Mucosa of descending colon (tissue), 3 donors: ENCODE results near the gene JAGN1. TPM values are rescaled to one million over a fixed set of nuclear protein-coding genes. Genes with fewer than 3 reads are reported as not detected.

ENCODE experiments used
- ATAC-seq: fragments of 200-7000 bp; cut with Tn5 transposase; one replicate; pipeline ENCODE4 v1.9.1; 2020; ENCODE audit warnings: mild to moderate bottlenecking, moderate library complexity
- DNase-seq, 3 donors: peaks; one replicate each; pipeline ENCODE4 v3.0.0-alpha.2; 2020
- H3K36me3 ChIP-seq: fragments of 200-600 bp; one replicate; pipeline ENCODE4 v1.8.0; 2021; ENCODE audit warnings: low read depth, mild to moderate bottlenecking
- H3K4me1 ChIP-seq: fragments of 200-600 bp; one replicate; pipeline ENCODE4 v1.8.0; 2021; ENCODE audit warnings: low read depth, mild to moderate bottlenecking
- H3K4me3 ChIP-seq: fragments of 200-600 bp; one replicate; pipeline ENCODE4 v1.8.0; 2021; ENCODE audit warnings: mild to moderate bottlenecking
- H3K9me3 ChIP-seq: fragments of 200-600 bp; one replicate; pipeline ENCODE4 v1.8.0; 2021; ENCODE audit warnings: mild to moderate bottlenecking
- intact Hi-C, 2 donors: fragments of 100-400 bp; cut with DNase I in 1 of 2; cut with micrococcal nuclease in 1 of 2; formaldehyde crosslinking; loops; one replicate each; pipeline versions ENCODE4 v1.11.0 to v1.11.1; 2022; cut with DNase I, micrococcal nuclease
- total RNA-seq, 3 donors: library from RNA; stranded (reverse); fragmentation: NEBNext Ultra II Directional in 2 of 3; extraction: Animal tissue kit (Norgen Biotek cat#: 25700) in 2 of 3; gene quantifications; one replicate each; pipeline versions ENCODE4 v1.2.1 to v1.2.4, GENCODE V29; 2021 to 2023
- TF ChIP-seq, protein P1 (sequence below): fragments of 200-600 bp; IDR thresholded peaks from one replicate; pipeline ENCODE4 v1.8.0; 2022; ENCODE audit warnings: antibody characterized with exemption, mild to moderate bottlenecking
- donor health status: DM: no; HTN: no; CAD: no; lungs with moderate emphysema.
- donor health status: DM: no; HTN: no; CAD: no.
- donor health status: DM: no; HTN: yes; CAD: no.

The JAGN1 gene
- total RNA-seq, 3 donors from 2014 or later, result 29.6 to 41.5 (median 36.6) TPM

DNA sequence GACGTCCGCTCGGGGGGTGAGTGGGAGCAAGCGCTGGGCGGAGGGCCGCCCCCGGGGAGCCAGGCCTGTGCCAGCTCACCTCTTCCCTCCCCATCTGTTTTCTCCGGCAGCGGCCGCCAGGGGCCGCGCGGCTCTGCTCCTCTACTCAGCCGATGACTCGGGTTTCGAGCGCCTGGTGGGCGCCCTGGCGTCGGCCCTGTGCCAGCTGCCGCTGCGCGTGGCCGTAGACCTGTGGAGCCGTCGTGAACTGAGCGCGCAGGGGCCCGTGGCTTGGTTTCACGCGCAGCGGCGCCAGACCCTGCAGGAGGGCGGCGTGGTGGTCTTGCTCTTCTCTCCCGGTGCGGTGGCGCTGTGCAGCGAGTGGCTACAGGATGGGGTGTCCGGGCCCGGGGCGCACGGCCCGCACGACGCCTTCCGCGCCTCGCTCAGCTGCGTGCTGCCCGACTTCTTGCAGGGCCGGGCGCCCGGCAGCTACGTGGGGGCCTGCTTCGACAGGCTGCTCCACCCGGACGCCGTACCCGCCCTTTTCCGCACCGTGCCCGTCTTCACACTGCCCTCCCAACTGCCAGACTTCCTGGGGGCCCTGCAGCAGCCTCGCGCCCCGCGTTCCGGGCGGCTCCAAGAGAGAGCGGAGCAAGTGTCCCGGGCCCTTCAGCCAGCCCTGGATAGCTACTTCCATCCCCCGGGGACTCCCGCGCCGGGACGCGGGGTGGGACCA is 42.6 kb downstream of the JAGN1 start:
- Histone ChIP-seq H3K4me1 (peaks cover 22% of the 10 kb centered on the region), H3K4me3 (peak overlapping the region; percentile 31), H3K36me3 (no peaks in the 10 kb centered on the region), H3K9me3 (no peaks in the 10 kb centered on the region)
- TF ChIP-seq, protein P1, sequence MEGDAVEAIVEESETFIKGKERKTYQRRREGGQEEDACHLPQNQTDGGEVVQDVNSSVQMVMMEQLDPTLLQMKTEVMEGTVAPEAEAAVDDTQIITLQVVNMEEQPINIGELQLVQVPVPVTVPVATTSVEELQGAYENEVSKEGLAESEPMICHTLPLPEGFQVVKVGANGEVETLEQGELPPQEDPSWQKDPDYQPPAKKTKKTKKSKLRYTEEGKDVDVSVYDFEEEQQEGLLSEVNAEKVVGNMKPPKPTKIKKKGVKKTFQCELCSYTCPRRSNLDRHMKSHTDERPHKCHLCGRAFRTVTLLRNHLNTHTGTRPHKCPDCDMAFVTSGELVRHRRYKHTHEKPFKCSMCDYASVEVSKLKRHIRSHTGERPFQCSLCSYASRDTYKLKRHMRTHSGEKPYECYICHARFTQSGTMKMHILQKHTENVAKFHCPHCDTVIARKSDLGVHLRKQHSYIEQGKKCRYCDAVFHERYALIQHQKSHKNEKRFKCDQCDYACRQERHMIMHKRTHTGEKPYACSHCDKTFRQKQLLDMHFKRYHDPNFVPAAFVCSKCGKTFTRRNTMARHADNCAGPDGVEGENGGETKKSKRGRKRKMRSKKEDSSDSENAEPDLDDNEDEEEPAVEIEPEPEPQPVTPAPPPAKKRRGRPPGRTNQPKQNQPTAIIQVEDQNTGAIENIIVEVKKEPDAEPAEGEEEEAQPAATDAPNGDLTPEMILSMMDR, result peak; percentile 51
- ATAC-seq, result peak; percentile 81
- intact Hi-C loops, result no loop called here
- peak; percentile 85 to 92 (median 90) for DNase-seq

DNA sequence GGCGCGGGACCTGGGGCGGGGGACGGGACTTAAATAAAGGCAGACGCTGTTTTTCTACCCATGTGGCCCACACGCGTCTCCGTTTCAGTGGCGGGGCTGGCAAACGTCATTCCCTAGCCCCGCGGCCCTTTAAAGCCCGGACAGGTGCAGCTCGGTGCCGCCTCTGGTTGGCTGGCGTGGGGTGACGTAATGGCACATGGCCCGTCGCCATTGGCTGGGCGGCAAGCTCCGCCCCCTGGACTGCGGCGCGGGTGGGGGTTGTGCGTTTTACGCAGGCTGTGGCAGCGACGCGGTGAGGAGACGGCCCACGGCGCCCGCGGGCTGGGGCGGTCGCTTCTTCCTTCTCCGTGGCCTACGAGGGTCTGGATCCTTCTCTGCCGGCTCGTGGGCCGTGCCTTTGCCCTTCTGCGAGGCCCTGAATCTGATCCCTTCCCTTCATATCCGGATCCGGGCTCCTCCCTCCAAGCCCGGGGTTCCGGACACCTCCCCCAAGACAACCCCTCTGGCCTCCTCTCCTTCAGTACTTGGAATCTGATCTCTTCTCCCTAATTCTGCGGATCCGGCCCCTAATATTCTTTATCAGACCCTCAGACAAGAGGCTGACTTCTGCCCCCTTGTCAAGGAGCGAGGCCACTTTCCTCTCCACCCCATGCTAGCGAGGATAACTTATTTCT is 43.3 kb downstream of the JAGN1 start, which contains the start of gene CRELD1:
Gene CRELD1 (plus strand): TSS at position 274 of the 674 bp plus-strand sequence. CDS start 605 bp downstream, outside the sequence.
- ATAC-seq (peak; percentile 94), DNase-seq (peak; percentile 98 to 99 (median 98))
- H3K4me1 ChIP-seq, result peaks cover 22% of the 10 kb centered on the region
- H3K9me3 ChIP-seq, result no peaks in the 10 kb centered on the region
- peak within 1 kb of the TSS; percentile 31 for H3K4me3 ChIP-seq
- H3K36me3 ChIP-seq, result no peaks in the 10 kb centered on the region
- intact Hi-C loops, result no loop called here
- TF ChIP-seq, protein P1, result no peak

DNA sequence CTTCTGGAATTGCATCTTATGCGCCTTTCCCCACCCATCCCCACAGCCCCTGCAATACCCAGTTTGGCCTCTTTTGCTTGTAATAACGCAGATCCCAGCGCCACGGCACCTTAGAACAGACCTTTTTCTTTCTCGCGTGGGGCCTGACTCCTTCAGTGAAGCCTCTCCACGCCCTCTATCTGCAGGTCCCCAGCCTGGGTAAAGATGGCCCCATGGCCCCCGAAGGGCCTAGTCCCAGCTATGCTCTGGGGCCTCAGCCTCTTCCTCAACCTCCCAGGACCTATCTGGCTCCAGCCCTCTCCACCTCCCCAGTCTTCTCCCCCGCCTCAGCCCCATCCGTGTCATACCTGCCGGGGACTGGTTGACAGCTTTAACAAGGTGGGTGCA is 43.8 kb downstream of the JAGN1 start:
- TF ChIP-seq, protein P1, result no peak
- Histone ChIP-seq H3K9me3 (no peaks in the 10 kb centered on the region), H3K36me3 (no peaks in the 10 kb centered on the region), H3K4me3 (peak overlapping the region; percentile 31), H3K4me1 (peaks cover 22% of the 10 kb centered on the region)
- peak in 2 of 3 donors; percentile 33 to 52 for DNase-seq
- intact Hi-C loops, result no loop called here
- ATAC-seq, result no peak

DNA sequence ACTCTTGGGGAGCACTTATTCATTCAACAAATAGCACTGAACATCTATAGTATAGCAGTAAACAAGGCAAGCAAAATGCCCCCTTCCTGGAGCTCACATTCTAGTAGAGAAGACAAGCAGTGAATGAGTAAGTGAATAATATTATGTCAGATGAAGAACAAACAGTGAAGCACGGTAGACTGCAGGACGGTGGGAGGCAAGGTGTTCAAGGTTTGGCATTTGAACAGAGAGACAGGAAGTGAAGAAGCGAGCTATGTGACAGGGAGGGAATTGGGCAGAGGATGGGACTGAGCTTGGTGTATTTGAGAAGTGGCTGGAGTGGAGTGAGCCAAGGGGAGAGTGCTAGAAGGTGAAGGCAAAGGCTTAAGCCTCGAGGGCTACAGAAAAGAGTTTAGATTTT is 44.6 kb downstream of the JAGN1 start:
- H3K4me3 ChIP-seq, result no peak overlapping the region
- H3K9me3 ChIP-seq, result no peaks in the 10 kb centered on the region
- H3K4me1 ChIP-seq, result peaks cover 22% of the 10 kb centered on the region
- ATAC-seq (no peak), DNase-seq (no peak)
- TF ChIP-seq, protein P1, result no peak
- H3K36me3 ChIP-seq, result no peaks in the 10 kb centered on the region
- intact Hi-C loops, result no loop called here

DNA sequence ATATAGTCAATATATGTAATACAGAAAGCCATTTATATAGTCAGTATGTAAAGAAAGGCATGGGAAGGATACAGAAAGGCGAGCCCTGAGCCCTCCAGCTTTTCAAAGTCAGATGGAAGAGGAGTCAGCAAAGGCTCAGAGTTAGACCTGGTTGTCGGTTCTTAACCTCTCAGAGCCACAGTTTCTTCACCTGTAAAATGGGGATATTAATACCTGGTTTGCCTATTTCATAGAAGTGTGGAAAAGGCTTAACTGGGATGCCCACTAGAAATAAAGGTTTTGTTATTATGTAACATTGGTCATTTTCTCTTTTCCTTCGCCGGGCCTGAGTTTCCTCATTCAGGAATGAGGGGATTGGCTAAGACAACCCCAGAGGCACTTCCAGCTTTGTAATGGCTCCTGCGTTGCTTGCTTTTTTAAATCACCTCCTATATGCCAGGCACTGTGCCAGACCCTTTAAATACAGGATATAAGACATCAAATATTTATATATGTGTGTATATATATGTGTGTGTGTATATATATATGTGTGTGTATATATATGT is 45.6 kb downstream of the JAGN1 start:
- Histone ChIP-seq H3K4me3 (no peak overlapping the region), H3K9me3 (no peaks in the 10 kb centered on the region), H3K36me3 (no peaks in the 10 kb centered on the region), H3K4me1 (peaks cover 22% of the 10 kb centered on the region)
- no peak for ATAC-seq
- intact Hi-C loops, result no loop called here
- no peak for DNase-seq
- TF ChIP-seq, protein P1, result no peak
